ENCODE measurements around the gene THADA. TPM values are rescaled to one million over a fixed set of nuclear protein-coding genes. Genes with fewer than 3 reads are reported as not detected.
"Not testable (repeated sequence)": the region's sequence is repeated elsewhere in the genome, so short reads cannot be mapped to it uniquely, and the experiment has no call there.

The THADA gene
- total RNA-seq, 2 donors from 2014 or later, result 41.1 to 54.3 TPM

DNA sequence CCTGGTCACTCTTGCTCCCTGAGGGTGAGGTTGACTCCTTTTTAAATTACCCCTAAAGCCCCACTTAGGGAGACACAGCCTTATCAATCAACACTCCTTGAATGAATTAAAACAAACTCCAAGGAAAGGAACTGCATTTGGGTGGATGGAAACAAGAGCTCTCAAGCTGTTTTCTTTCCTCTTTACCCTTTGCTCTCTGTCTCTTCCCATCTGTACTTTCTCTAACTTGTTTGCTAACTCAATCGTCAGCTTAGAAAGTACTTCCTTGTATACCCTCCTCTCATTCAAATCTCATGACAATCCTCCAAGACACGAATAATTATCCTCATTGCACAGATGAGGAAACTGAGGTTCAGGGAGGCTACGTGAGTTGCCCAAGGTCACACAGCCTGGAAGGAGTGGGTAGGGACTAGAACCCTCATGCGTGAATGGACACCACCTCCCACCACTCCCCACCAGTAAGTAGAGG lies 402.2 kb downstream of the THADA start:
- H3K4me1 ChIP-seq (replicated peaks), result no peaks in the 10 kb centered on the region
- no peaks in the 10 kb centered on the region for H3K27me3 ChIP-seq (replicated peaks; ENCODE audit: insufficient read depth)
- H3K27ac ChIP-seq, result no peak overlapping the region
- 67% methylated on average over 4 of the region's 4 CpGs for WGBS
- DNase-seq (ENCODE audit: low spot score), result no peak
- no peaks in the 10 kb centered on the region for H3K36me3 ChIP-seq
- H3K4me3 ChIP-seq, result no peak overlapping the region
- TF ChIP-seq, protein P1, sequence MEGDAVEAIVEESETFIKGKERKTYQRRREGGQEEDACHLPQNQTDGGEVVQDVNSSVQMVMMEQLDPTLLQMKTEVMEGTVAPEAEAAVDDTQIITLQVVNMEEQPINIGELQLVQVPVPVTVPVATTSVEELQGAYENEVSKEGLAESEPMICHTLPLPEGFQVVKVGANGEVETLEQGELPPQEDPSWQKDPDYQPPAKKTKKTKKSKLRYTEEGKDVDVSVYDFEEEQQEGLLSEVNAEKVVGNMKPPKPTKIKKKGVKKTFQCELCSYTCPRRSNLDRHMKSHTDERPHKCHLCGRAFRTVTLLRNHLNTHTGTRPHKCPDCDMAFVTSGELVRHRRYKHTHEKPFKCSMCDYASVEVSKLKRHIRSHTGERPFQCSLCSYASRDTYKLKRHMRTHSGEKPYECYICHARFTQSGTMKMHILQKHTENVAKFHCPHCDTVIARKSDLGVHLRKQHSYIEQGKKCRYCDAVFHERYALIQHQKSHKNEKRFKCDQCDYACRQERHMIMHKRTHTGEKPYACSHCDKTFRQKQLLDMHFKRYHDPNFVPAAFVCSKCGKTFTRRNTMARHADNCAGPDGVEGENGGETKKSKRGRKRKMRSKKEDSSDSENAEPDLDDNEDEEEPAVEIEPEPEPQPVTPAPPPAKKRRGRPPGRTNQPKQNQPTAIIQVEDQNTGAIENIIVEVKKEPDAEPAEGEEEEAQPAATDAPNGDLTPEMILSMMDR (IDR thresholded peaks at IDR 0.05), result no peak
- TF ChIP-seq POLR2AphosphoS5 (IDR thresholded peaks at IDR 0.05) (no peak), POLR2A (IDR thresholded peaks at IDR 0.05) (no peak)
- H3K9me3 ChIP-seq, result no peaks in the 10 kb centered on the region
- intact Hi-C loops (cut with DNase I), result no loop called here

DNA sequence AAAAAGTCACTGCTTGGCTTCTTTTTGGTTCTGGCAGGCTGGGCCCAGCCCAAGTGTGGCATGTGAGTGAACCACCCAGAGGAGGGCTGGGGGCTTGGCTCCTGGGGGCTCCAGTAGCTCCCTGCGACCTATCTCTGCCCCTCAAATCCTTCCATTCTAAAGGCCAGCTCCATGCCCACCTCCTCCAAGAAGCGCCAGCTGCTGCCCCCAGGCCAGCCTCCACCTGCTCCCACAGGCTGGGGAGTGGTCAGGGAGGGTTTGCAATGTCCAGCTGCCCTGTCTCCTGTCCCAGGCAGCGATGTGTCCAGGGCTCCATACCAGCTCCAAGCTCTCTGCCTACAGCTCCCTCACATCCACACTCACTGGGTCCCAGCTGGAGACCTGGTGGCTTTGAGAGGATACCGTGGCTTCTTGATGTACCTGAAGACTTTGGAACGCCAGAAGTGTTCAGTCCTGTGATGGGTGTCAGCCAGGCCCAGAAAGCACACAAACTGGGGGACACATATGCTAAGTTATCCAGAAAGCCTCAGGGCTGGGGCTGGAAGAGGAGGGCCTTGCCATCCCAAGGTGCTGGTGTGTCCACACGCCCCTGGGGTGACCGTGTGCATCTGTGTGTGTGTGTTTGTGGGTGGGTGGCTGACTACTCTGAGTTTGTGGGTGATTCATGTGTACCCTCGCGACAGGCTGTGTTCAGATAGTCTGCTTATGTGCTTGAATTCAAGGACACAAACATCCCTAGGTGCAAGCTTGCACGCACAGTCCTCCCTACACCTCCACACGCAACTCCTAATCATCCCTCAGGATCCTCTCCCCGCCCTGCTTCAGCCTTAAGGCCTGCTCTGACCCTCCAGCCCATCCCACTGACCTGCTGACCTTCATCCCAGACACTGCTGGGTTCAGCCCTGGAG lies 402.8 kb downstream of the THADA start:
- no peak for DNase-seq (ENCODE audit: low spot score)
- H3K4me1 ChIP-seq (replicated peaks), result no peaks in the 10 kb centered on the region
- H3K36me3 ChIP-seq, result no peaks in the 10 kb centered on the region
- H3K9me3 ChIP-seq, result no peaks in the 10 kb centered on the region
- no peak for TF ChIP-seq POLR2A (IDR thresholded peaks at IDR 0.05)
- no peak for TF ChIP-seq POLR2AphosphoS5 (IDR thresholded peaks at IDR 0.05)
- TF ChIP-seq, protein P1 (IDR thresholded peaks at IDR 0.05), result no peak
- H3K4me3 ChIP-seq, result no peak overlapping the region
- no peaks in the 10 kb centered on the region for H3K27me3 ChIP-seq (replicated peaks; ENCODE audit: insufficient read depth)
- WGBS, result 94% methylated on average over 10 of the region's 12 CpGs
- H3K27ac ChIP-seq, result no peak overlapping the region
- intact Hi-C loops (cut with DNase I), result no loop called here

DNA sequence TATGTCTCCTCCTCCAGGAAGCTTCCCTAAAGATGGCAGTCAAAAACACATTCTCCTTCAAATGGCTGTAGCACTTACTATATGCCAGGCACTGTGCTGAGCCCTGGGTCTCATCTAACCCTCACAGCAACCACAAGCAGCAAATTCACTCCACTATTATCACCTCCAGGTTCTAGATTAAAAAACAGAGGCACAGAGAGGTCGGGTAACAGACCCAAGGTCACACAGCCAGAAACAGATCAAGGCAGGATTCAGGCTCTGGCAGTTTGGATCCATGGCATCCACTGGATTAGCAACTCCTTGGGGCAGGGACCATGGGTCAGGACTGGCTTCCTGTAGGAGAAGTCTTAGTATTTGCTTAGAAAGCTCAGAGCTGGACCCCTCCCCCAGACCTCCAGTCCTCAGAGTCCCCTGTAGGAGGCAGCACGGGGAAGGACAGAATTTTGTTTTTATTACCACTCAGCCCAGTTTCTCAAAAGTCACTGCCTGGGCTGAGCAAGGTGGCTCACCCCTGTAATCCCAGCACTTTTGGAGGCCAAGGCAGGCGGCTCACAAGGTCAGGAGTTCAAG lies 403.8 kb downstream of the THADA start:
- Histone ChIP-seq H3K9me3 (no peaks in the 10 kb centered on the region), H3K4me3 (no peak overlapping the region), H3K27me3 (replicated peaks; ENCODE audit: insufficient read depth) (no peaks in the 10 kb centered on the region), H3K4me1 (replicated peaks) (no peaks in the 10 kb centered on the region), H3K27ac (no peak overlapping the region), H3K36me3 (no peaks in the 10 kb centered on the region)
- 88% methylated on average over 3 of the region's 3 CpGs for WGBS
- intact Hi-C loops (cut with DNase I), result no loop called here
- TF ChIP-seq POLR2A (IDR thresholded peaks at IDR 0.05) (no peak), POLR2AphosphoS5 (IDR thresholded peaks at IDR 0.05) (no peak)
- TF ChIP-seq, protein P1 (IDR thresholded peaks at IDR 0.05), result no peak
- no peak for DNase-seq (ENCODE audit: low spot score)

DNA sequence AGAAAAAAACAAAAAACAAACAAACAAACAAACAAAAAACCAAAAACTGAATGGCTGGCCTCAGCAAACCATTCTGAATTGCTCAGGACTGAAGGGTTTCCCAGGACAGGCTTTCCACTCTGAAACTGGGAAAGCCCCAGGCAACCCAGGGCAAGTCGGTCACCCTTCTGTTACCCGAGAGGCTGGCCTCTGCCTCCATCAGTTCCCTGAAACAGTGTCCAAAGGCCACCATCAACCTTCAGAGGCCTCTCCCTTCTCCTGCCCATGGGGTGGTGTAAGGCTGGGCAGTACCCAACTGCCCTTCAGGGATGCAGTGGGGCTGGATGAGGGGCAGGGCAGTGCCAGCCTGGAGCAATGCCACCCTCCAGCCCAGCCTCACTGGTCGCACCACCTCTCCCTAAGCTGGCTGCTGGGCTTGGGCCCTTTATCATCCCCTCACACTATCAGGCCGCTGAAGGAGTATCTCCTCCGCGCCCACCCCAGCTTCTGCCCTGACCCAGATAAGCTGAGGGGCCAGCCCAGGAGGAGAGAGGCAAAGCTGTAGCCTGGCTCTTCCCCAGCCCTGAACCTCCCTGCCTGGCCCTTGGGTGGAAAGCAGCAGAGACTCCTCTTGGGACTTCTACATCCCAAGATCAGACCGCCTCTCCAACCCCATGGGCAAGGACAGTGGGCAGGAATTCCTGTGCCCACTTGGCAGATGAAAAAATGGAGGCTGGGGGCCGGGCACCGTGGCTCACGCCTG lies 405.4 kb downstream of the THADA start:
- H3K4me1 ChIP-seq (replicated peaks), result peaks cover 4% of the 10 kb centered on the region
- no peaks in the 10 kb centered on the region for H3K27me3 ChIP-seq (replicated peaks; ENCODE audit: insufficient read depth)
- no peak overlapping the region for H3K27ac ChIP-seq
- TF ChIP-seq, protein P1 (IDR thresholded peaks at IDR 0.05), result no peak
- TF ChIP-seq POLR2AphosphoS5 (IDR thresholded peaks at IDR 0.05) (no peak), POLR2A (IDR thresholded peaks at IDR 0.05) (no peak)
- intact Hi-C loops (cut with DNase I), result no loop called here
- no peak for DNase-seq (ENCODE audit: low spot score)
- H3K9me3 ChIP-seq, result no peaks in the 10 kb centered on the region
- no peak overlapping the region for H3K4me3 ChIP-seq
- H3K36me3 ChIP-seq, result no peaks in the 10 kb centered on the region
- 94% methylated on average over 10 of the region's 10 CpGs for WGBS

DNA sequence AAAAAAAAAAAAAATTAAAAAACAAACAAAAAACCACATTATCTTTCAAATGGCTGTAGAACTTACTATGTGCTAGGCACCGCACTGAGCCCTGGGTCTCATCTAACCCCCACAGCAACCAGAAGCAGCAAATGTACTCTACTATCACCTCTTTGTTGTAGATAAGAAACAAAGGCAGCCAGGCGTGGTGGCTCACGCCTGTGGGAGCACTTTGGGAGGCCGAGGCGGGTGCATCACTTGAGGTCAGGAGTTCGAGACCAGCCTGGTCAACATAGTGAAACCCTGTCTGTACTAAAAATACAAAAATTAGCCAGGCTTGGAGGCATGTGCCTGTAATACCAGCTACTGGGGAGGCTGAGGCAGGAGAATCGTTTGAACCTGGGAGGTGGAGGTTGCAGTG lies 406.0 kb downstream of the THADA start:
- H3K36me3 ChIP-seq; DNase-seq (ENCODE audit: low spot score); H3K27me3 ChIP-seq (replicated peaks; ENCODE audit: insufficient read depth); H3K4me1 ChIP-seq (replicated peaks); H3K27ac ChIP-seq; H3K9me3 ChIP-seq; intact Hi-C loops (cut with DNase I); H3K4me3 ChIP-seq: not testable (repeated sequence)
- 93% methylated on average over 7 of the region's 7 CpGs for WGBS
